Measurements from ENCODE around the gene SLC16A1. TPM values are rescaled to one million over a fixed set of nuclear protein-coding genes. Genes with fewer than 3 reads are reported as not detected.

The SLC16A1 gene
- total and polyA plus RNA-seq, 2 of the 8 experiments (the other 6 are each of a cell fraction or from before 2014, with no cell fraction given) = 435 to 545 TPM

GRCh38 chr1:112881742-112882127 lies 74.3 kb downstream of the SLC16A1 start (continued):
- TF ChIP-seq CHD2 (IDR thresholded peaks at IDR 0.05; ENCODE audit: low read length) (no peak), NANOG (IDR thresholded peaks at IDR 0.05; ENCODE audit: insufficient read depth, low read depth, low read length, poor library complexity, severe bottlenecking) (no peak), SP4 (IDR thresholded peaks at IDR 0.05; ENCODE audit: low read length) (no peak)
- TF ChIP-seq, protein P1, sequence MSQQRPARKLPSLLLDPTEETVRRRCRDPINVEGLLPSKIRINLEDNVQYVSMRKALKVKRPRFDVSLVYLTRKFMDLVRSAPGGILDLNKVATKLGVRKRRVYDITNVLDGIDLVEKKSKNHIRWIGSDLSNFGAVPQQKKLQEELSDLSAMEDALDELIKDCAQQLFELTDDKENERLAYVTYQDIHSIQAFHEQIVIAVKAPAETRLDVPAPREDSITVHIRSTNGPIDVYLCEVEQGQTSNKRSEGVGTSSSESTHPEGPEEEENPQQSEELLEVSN (IDR thresholded peaks at IDR 0.05) = no peak

Measured in H1 (cell line).